HG03139 (cell line): ENCODE measurements around the gene ZP4.
"Not testable (repeated sequence)": the region's sequence is repeated elsewhere in the genome, so short reads cannot be mapped to it uniquely, and the experiment has no call there.

Experiments used
- ATAC-seq: cut with Tn5 transposase; IDR thresholded peaks from one replicate; pipeline ENCODE4 v1.9.1; 2021; ENCODE audit not compliant: unreplicated experiment

The ZP4 gene

GRCh38 chr1:237877631-237878030, 13.1 kb downstream of the ZP4 start:
- ATAC-seq, result no peak

- ATAC-seq, result no peak
Observed at GRCh38 chr1:237875291-237875690, 15.4 kb downstream of the ZP4 start.

- ATAC-seq, result no peak
Observed at GRCh38 chr1:237873487-237874211, 17.1 kb downstream of the ZP4 start.

GRCh38 chr1:237868817-237869600, 21.7 kb downstream of the ZP4 start:
- ATAC-seq, result no peak

GRCh38 chr1:237867380-237867888, 23.3 kb downstream of the ZP4 start:
- no peak for ATAC-seq

DNA sequence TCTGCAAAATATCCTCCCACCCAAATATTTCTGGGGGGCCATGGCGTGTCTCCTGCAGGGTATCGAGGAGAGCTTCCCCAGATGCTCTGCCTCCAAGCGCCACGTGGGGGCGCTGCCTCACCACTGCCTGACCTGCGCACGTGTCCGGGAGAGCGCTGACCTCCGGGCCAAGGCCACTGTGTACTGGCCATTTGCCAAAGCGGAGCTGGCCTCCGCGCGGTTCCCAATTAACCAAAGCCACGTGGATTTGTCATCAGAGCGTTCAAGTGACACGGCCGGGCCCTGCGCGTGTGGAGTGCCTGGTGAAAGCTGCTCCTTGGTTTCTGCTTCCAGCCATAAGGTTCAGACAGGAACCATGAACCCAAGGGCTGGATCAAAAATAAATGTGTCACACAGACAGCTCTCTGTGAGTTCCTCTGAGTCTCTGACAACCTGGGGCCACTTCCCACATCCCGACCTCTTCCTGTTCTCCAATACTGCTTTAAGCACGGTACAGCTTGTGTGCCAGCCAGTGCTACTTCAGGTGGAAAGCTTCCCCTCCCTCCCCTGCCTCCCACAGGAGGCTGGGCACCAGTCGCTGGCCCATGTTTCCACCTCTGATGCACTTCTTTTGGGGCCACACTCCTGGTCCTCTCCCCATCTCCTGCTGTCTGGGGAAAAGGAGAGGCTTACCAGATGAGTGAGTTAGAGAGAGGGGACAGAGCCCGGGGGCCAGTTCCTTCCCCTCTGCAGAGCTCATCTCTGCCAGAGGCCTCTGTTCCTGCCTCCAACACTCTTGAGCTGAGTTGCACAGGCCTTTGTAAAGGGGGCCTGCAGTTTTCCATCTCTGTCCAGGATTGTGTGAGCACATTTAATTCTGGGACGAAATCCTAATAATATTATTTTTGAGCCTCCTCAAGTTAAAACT, 26.1 kb downstream of the ZP4 start:
- ATAC-seq, result no peak

- ATAC-seq, result no peak
Observed at GRCh38 chr1:237863234-237863633, 27.5 kb downstream of the ZP4 start.

- ATAC-seq, result no peak
Observed at GRCh38 chr1:237861944-237862343, 28.8 kb downstream of the ZP4 start.

GRCh38 chr1:237858992-237859391, 31.7 kb downstream of the ZP4 start:
- no peak for ATAC-seq

- ATAC-seq, result no peak
Observed at GRCh38 chr1:237857455-237857854, 33.3 kb downstream of the ZP4 start.

GRCh38 chr1:237852342-237852741, 38.4 kb downstream of the ZP4 start:
- ATAC-seq, result no peak

- no peak for ATAC-seq
Observed at GRCh38 chr1:237851210-237851845, 39.4 kb downstream of the ZP4 start.

- not testable (repeated sequence) for ATAC-seq
Observed at GRCh38 chr1:237843516-237843915, 47.2 kb downstream of the ZP4 start.

DNA sequence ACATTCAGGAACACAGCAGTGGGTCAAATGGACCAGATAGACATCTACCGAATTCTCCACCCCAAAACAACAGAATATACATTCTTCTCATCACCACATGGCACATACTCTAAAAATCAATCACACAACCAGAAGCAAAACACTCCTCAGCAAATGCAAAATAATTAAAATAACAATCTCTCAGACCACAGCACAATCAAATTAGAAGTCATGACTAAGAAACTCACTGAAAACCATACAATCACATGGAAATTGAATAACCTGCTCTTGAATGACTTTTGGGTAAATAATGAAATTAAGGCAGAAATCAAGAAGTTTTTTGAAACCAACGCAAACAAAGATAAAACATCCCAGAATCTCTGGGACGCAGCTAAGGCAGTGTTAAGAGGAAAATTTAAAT, 49.2 kb downstream of the ZP4 start:
- ATAC-seq, result no peak

GRCh38 chr1:237838904-237839534, 51.7 kb downstream of the ZP4 start:
- no peak for ATAC-seq

DNA sequence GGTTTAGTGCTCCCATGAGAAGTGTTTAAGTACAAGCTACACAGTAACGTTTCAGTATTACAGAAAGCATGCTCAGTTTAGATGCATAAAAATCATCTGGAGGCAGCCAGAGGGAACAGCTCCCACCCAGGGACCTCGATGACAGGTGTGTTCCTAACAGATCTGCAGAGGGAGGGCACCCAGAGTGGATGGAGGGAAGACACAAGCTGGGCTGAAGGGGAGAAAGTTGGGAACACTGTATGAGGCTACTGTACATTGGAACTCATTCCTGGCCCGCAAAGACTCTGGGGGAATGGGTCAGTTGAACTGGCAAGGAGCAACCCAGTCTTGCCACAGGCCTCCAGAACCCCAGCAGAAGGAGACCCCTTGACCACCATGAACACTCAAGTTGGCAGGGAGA, 52.4 kb downstream of the ZP4 start:
- ATAC-seq, result no peak

- no peak for ATAC-seq
Observed at GRCh38 chr1:237834461-237834860, 56.3 kb downstream of the ZP4 start.

DNA sequence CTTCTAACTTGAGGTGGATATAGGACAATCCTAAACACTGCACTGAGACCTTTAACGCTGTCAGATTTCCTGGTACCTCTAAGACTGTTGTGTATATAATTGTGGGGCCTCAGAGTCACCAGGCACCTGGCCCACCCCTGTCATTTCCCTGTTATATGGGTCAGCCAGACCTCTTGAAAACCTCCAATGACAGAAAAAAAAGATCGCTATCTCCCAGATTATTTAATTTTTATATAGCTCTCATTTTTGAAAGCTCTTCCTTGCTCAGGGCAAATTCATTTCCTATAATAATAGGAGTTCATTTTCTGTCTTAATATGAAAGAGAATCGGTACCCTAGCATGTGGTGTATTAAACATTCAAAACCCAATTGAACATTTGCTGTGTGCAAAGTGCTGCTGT, 56.7 kb downstream of the ZP4 start:
- ATAC-seq, result no peak

DNA sequence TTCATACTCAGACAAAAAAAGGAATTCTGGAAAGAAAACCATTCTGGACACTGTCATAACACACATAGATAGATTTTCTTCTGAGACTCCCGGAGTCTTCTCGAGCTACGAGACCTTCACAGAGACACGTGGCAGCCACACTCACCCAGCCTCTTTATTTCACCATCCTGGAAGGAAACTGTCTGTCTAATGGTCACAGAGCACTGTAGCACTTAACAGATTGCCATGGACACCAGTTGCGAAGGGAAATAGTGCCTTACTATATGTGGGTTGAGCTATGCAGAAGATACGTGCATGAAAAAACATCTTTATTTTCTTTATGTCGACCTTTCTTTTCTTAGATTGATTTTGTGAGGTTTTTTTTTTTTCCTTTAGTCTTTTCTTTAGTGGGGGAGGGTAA, 57.9 kb downstream of the ZP4 start:
- no peak for ATAC-seq
